Neural progenitor cell (in vitro differentiated cells): ENCODE results near the gene MYOF.

Experiments used
- CTCF ChIP-seq: fragments of 200-600 bp; sonication (generic); IDR thresholded peaks from 2 replicates; pipeline ENCODE4 v1.5.1; 2017; ENCODE audit warnings: antibody characterized with exemption, mild to moderate bottlenecking
- EZH2 ChIP-seq: fragments of 200-600 bp; sonication (generic); IDR thresholded peaks from 2 replicates; pipeline ENCODE4 v1.6.1; 2017; ENCODE audit warnings: antibody characterized with exemption, mild to moderate bottlenecking, moderate library complexity
- EZH2phosphoT487 ChIP-seq: fragments of 200-600 bp; sonication (generic); IDR thresholded peaks from 2 replicates; pipeline ENCODE4 v1.6.1; 2017; ENCODE audit warnings: antibody characterized with exemption

GRCh38 chr10:93420091-93420490 lies 62.0 kb downstream of the MYOF start:
- TF ChIP-seq CTCF (no peak), EZH2 (no peak), EZH2phosphoT487 (no peak)
